Kidney glomerular epithelial cell (primary cell): Measurements from ENCODE around the gene CTNNAL1.

Source experiments
- DNase-seq: peaks from one replicate; lab custom pipeline; 2025; lab: John Stamatoyannopoulos, UW

Gene CTNNAL1

DNA sequence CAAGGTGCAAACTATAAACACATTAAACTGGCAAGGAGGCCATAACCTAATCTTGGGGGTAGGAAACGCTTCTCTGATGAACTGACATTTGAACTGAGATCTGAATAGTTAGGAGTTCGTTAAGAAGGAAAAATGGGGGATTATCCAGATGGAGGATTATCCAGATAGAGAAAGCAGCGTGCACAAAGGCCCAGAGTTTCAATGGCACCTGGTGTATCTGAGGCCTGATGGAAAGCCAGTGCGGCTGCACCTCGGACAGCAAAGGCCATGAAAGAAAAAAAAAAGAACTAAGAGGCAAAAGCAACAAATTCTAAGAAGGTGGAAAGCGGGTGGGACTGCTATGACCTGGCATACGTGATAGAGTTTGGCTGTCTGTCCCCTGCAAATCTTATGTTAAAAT, 13.0 kb upstream of the CTNNAL1 start:
- DNase-seq, result no peak

DNA sequence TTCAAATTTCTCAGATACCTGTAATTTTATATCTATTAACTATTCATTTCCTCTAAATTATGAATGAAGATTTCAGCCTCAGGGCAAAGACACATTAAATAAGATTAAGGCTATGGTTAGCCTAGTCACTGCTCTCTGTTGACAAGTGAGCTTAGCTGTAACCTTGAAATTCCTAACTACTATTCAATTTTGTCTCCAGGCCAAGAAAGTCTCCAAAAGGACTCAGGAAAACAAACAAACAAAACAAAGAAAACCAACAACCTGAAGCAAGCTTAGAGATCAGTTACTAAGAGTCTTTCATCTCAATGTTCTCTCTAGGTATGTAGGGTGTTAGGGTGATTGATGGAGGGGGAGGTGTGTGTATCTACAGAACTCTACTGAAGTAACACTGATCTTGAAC, 9.6 kb upstream of the CTNNAL1 start:
- no peak for DNase-seq

GRCh38 chr9:109020581-109021511, 7.5 kb upstream of the CTNNAL1 start:
- DNase-seq, result no peak

- no peak for DNase-seq
Observed at GRCh38 chr9:109020113-109020512, 6.8 kb upstream of the CTNNAL1 start.

GRCh38 chr9:109019420-109019819, 6.1 kb upstream of the CTNNAL1 start:
- DNase-seq, result no peak

DNA sequence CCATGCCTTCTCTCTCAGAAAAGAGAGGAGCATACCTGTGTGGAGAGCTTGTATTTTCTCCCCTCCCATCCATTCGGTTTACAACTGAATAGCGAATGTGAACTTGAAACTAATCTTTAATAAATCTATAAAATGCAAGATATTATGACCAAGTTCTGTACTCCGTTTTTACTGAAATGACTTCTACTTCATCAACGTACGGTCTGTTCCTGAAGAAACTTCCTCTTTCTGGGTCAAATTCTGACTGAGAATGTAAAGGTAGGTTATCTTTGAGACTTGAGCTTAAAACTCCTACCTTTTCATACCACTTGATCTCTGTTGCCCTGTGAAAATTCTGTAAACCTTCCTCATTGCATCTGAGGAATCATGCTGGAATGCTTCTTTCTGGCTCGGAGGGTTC, 4.2 kb upstream of the CTNNAL1 start:
- DNase-seq, result no peak

GRCh38 chr9:109017061-109017460, 3.8 kb upstream of the CTNNAL1 start:
- no peak for DNase-seq

DNA sequence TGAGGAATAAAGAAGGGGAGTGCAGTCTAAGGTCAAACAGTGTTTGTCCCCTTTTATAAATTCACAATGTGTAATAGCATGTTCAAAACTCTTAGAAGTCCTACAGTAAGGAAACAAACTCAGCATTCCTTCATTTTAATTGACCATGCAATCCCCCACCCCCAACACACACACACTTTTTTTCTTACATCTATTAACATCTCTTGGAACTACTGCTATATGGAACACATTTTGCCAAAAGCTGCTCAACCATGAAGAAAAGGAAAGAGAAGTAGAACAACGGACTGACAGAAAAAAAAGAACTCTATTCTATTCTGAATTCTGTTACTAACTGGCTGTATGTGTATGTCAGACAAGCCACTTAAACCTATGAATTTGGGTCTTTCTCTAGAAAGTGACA, 2.8 kb upstream of the CTNNAL1 start:
- peak; percentile 66 for DNase-seq

DNA sequence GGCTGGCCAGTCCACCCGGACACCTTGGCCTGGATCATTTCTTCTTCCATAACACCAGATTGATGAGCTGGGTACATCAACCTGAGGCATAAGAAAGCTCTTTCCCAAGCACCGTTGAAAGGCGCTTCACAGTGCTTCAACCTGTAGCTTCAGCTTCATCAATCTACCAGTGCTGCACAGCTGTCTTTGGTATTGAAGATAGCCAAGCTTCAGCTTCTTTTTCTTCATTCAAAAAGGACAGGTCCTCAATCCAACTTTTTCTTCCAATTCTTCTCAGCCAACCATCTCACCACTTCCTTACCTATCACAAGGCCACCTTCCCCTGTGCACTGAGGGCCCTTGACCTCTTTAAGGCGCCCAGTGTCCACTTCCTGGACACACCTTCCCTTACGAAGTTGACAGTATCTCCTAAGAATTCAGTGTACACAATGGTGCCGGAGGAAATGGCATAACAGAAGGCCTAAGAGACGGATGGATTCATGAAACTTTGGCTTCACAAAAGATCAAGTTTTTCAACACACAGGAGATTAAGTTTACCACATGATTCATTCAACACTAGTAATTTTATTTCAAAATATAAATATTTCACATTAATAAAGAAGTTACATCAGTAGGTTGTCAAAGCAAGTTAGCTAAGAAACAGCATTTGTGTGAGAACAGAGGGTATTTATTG, 1.4 kb upstream of the CTNNAL1 start:
- no peak for DNase-seq

DNA sequence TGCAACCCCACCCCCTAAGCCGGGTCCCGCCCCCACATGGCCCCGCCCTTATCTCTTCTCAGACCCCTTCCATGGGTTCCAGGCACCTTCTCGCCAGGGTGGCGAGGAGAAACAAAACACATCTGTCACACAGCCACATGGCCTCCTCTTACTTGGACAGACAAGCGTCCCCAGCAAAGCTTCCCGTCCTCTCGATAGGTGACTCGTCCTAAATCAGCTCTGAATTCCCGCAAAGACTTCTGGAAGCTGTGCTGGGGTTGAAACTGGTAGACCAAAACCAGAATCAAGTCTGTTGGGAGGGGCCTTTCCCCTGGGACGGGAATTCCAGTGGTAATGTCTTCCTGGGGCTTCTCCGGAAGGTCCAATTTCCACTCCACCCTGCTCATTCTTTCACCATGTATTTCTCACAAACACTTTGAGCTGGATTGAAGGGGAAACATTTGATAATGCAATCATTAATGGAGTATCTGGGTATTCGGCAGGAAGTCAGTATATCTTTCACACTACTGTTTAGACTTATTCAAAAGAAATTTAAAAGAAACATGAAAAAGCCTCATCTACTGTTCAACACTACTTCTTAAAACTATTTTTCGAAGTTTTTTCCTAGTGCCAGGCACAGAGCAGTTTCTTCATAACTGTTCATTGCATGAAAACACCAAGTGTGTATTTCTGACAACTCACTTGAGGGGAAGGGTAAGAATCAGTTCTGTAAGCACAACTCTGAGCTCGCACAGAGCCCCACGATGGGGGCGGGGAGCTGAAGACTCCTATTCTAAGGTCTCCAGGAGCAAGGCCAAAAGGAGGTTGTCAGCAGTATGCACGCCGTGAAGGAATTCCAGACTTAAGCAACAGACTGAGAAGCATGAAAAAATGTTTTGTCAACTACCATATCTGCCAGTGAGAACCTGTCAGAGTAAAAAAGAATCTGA, 644 bp upstream of the CTNNAL1 start:
- peak; percentile 95 for DNase-seq

DNA sequence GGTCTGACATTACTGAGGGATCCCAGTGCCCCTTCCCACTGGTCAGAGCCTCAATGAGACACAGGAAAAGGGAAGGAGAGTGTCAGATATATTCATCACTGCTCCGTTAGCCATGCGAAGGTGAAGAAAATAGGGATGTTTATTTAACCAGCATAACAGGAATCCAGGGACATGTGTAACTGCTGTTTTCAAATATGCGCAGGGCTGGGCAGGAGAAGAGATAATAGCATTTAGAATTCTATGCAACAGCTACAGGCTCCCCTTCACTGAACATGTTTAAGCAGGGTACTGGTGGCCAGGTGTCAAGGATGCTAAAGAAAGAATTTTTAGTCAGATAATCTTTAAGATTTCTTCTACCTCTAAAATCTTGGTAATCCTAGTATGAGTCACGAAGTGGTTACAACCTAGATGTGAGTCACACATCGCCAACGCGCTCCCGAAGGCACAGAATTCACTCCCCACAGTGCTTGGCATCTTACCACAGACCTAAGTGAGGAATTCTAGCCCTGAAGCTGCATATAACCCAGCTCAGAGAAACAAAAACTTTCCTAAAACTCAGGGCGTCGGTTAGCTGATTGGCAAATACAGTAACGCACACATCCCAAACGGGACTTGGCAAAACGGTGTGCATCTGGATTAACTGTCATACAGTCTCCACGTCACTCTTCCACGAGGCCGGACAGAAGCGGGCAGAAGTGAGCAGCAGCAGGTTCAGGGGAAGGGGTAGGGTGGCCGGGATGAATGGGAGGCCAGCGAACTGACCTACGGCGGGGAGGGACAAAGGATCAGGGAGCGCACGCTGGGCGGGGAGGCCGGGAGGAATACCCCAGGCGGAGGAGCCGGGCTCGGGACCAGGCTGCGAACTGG, 1.1 kb downstream of the CTNNAL1 start:
- DNase-seq, result peak; percentile 91

DNA sequence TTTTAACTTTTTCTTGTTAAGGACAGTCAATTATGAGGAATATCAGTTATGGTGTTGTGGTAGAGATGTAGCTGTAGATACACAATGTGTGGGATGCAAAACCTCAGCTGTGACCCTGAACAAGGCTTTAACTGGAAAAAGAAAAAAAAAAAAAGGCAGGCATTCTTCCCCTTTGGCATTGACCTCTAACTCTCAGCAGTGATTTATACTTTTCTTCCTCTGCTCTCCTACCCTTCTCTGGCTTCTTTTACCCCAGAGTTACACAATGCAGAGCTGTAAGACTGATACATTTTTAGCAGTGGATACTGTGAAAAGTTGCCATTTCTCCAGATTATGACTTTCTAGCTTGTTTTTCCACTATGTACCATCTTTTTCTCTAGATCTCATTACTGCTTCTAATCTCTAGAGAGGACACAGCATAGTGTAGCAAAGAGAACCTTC, 2.0 kb downstream of the CTNNAL1 start:
- peak; percentile 6 for DNase-seq

DNA sequence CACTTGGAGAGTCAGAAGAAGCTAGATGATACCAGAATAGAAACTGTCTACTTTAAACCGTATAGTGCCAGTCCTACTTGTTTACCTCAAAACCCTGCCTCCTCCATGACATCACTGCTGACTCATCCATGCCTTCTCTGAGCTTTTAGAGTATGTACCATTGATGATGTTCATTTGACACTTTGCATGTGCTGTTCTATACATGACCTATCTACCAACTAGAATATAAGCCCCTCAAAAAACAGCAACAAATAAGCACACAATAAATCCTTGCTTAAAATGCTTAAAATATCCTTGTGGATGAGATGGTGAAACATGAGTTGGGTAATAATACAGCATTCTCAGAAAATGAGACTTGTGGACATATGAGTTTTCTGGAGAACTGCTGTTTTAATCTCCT, 2.6 kb downstream of the CTNNAL1 start:
- DNase-seq, result peak; percentile 36

- DNase-seq, result no peak
Observed at GRCh38 chr9:109005678-109006077, 7.6 kb downstream of the CTNNAL1 start.

- DNase-seq, result no peak
Observed at GRCh38 chr9:109003116-109003515, 10.2 kb downstream of the CTNNAL1 start.

GRCh38 chr9:109002141-109002540, 11.2 kb downstream of the CTNNAL1 start:
- no peak for DNase-seq

- DNase-seq, result peak; percentile 66
Observed at GRCh38 chr9:109001275-109001676, 12.0 kb downstream of the CTNNAL1 start.

DNA sequence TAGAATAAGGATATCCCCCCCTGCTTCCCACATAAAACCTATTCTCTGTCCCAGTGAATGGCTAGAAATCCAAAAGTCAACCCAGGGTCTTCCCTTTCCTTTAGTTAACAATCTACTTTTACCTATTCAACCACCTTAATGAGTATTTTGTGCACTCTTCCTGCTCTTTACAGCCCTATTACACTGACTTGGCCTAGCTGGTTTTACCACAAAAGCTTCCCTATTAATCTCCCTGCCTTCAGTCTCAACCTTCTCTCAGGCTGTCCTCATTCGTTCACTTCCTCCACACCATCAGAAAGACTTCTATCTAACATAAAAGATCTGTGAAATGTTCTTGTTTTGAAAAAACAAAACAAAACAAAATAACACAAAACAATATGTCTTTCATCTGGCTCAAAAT, 16.2 kb downstream of the CTNNAL1 start:
- DNase-seq, result no peak

DNA sequence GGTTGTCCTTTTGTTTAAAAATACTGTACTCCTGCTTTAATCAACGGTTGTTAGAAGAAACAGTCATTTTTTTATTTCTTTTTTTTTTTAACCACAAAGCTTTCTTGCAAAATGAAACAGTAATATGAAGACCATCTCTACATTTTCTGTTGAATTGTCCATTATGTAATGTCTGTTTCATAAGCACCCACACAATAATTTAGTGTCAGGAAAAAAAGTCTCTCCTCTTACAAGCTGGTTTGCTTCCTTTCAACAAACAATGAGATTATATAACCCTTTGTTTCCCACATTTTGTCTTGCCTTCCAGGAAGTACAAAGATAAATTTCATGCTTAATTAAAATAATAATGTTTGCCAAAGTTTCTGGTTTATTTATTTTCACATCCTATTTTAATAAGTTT, 16.7 kb downstream of the CTNNAL1 start:
- DNase-seq, result no peak

DNA sequence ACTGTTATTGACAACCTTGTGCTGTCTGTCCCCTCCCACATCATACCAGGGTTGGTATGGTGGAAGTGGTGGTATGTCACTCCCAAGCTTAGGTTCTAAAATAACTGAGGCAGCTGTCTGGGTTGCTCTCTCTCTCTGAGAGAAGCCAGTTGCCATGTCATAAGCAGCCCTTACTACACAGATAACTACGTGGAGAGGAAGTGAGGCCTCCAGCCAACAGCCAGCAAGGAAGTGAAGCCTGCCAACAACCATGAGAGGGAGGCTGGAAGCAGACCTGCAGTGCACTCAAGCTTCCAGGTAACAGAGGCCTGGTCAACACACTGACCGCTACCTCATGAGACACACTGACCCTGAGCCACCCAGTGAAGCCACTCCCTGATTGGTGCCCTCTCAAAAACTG, 18.6 kb downstream of the CTNNAL1 start:
- DNase-seq, result peak; percentile 5

GRCh38 chr9:108991479-108991878, 21.8 kb downstream of the CTNNAL1 start:
- no peak for DNase-seq
